UCSD-AML1 (cell line): Measurements from ENCODE around the gene NUDT16.
A peak's percentile ranks its signal among the peaks of the same experiment; 100 is the strongest.
"Not testable (repeated sequence)": the region's sequence is repeated elsewhere in the genome, so short reads cannot be mapped to it uniquely, and the experiment has no call there.

Experiments
- DNase-seq: peaks from one replicate; lab custom pipeline; 2025; ENCODE audit not compliant: unreplicated experiment; lab: John Stamatoyannopoulos, UW

Gene NUDT16

GRCh38 chr3:131380821-131381444 lies 641 bp upstream of the NUDT16 start:
- DNase-seq, result not testable (repeated sequence)

GRCh38 chr3:131386429-131387165 lies 5.0 kb downstream of the NUDT16 start:
- peak; percentile 70 for DNase-seq

- DNase-seq, result no peak
These were observed 6.4 kb downstream of the NUDT16 start for GRCh38 chr3:131387796-131388489.

GRCh38 chr3:131388490-131388799 lies 6.9 kb downstream of the NUDT16 start:
- DNase-seq, result no peak

- no peak for DNase-seq
These were observed 8.8 kb downstream of the NUDT16 start for GRCh38 chr3:131390331-131390730.

- no peak for DNase-seq
These were observed 11.5 kb downstream of the NUDT16 start for GRCh38 chr3:131393051-131393450.

GRCh38 chr3:131393868-131394267 lies 12.3 kb downstream of the NUDT16 start:
- no peak for DNase-seq

- DNase-seq, result no peak
These were observed 12.8 kb downstream of the NUDT16 start for GRCh38 chr3:131394400-131394799.

GRCh38 chr3:131396170-131396569 lies 14.6 kb downstream of the NUDT16 start:
- DNase-seq, result no peak

- DNase-seq, result no peak
These were observed 16.3 kb downstream of the NUDT16 start for GRCh38 chr3:131397889-131398288.

- DNase-seq, result no peak
These were observed 20.4 kb downstream of the NUDT16 start for GRCh38 chr3:131401978-131402377.

GRCh38 chr3:131402391-131403039 lies 20.9 kb downstream of the NUDT16 start:
- DNase-seq, result peak; percentile 47

- no peak for DNase-seq
These were observed 21.8 kb downstream of the NUDT16 start for GRCh38 chr3:131403216-131403895.

- no peak for DNase-seq
These were observed 23.8 kb downstream of the NUDT16 start for GRCh38 chr3:131405411-131405810.

- no peak for DNase-seq
These were observed 24.7 kb downstream of the NUDT16 start for GRCh38 chr3:131406274-131406673.

GRCh38 chr3:131417751-131418150 lies 36.2 kb downstream of the NUDT16 start:
- DNase-seq, result no peak

- DNase-seq, result no peak
These were observed 39.7 kb downstream of the NUDT16 start for GRCh38 chr3:131421301-131421700.

GRCh38 chr3:131421957-131422498 lies 40.5 kb downstream of the NUDT16 start:
- no peak for DNase-seq

- no peak for DNase-seq
These were observed 45.7 kb downstream of the NUDT16 start for GRCh38 chr3:131427226-131427625.

- DNase-seq, result no peak
These were observed 50.2 kb downstream of the NUDT16 start for GRCh38 chr3:131431754-131432153.

GRCh38 chr3:131432441-131432840 lies 50.9 kb downstream of the NUDT16 start:
- no peak for DNase-seq
